Measurements from ENCODE around the gene DLL3. TPM values are rescaled to one million over a fixed set of nuclear protein-coding genes. Genes with fewer than 3 reads are reported as not detected.

The DLL3 gene
- total and polyA plus RNA-seq, 11 donors, result not detected

DNA sequence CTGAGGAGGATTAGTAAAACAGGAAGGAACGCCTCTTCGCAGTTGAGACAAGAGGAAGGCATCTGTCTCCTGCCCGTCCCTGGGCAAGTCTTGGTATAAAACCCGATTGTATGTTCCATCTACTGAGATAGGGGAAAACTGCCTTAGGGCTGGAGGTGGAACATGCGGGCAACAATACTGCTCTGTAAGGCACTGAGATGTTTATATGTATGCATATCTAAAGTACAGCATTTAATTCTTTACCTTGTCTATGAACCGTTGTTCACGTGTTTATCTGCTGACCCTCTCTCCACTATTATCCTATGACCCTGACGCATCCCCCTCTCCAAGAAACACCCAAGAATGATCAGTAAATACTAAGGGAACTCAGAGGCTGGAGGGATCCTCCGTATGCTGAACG is 18.8 kb upstream of the DLL3 start:
- intact Hi-C loops (cut with DNase I), result loop anchor here in 2 of 10 donors (5.0 to 10.0 kb wide), 2 partner anchors 43 to 55 kb away; partner anchors contain the start of genes EID2B (in 1 of the 2) and RPS16 (in 1 of the 2)
- Histone ChIP-seq H3K27ac (peak overlapping the region; percentile 4 to 89 (median 82)), H3K27me3 (no peaks in the 10 kb centered on the region), H3K36me3 (peaks cover 0 to 43% (median 32%) of the 10 kb centered on the region in 9 donors), H3K9me3 (no peaks in the 10 kb centered on the region), H3K4me1 (peaks cover 0 to 26% (median 16%) of the 10 kb centered on the region in 12 donors), H3K4me3 (peak overlapping the region in 11 of 12 donors; percentile 75 to 100 (median 90))
- ATAC-seq (no peak), DNase-seq (no peak)
- 51 to 54% (median 52%) methylated on average over 10 of the region's 10 CpGs for WGBS, 4 donors
- TF ChIP-seq, protein P1, sequence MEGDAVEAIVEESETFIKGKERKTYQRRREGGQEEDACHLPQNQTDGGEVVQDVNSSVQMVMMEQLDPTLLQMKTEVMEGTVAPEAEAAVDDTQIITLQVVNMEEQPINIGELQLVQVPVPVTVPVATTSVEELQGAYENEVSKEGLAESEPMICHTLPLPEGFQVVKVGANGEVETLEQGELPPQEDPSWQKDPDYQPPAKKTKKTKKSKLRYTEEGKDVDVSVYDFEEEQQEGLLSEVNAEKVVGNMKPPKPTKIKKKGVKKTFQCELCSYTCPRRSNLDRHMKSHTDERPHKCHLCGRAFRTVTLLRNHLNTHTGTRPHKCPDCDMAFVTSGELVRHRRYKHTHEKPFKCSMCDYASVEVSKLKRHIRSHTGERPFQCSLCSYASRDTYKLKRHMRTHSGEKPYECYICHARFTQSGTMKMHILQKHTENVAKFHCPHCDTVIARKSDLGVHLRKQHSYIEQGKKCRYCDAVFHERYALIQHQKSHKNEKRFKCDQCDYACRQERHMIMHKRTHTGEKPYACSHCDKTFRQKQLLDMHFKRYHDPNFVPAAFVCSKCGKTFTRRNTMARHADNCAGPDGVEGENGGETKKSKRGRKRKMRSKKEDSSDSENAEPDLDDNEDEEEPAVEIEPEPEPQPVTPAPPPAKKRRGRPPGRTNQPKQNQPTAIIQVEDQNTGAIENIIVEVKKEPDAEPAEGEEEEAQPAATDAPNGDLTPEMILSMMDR (IDR thresholded peaks at IDR 0.05), result no peak
- no peak for TF ChIP-seq POLR2A (IDR thresholded peaks at IDR 0.05)

DNA sequence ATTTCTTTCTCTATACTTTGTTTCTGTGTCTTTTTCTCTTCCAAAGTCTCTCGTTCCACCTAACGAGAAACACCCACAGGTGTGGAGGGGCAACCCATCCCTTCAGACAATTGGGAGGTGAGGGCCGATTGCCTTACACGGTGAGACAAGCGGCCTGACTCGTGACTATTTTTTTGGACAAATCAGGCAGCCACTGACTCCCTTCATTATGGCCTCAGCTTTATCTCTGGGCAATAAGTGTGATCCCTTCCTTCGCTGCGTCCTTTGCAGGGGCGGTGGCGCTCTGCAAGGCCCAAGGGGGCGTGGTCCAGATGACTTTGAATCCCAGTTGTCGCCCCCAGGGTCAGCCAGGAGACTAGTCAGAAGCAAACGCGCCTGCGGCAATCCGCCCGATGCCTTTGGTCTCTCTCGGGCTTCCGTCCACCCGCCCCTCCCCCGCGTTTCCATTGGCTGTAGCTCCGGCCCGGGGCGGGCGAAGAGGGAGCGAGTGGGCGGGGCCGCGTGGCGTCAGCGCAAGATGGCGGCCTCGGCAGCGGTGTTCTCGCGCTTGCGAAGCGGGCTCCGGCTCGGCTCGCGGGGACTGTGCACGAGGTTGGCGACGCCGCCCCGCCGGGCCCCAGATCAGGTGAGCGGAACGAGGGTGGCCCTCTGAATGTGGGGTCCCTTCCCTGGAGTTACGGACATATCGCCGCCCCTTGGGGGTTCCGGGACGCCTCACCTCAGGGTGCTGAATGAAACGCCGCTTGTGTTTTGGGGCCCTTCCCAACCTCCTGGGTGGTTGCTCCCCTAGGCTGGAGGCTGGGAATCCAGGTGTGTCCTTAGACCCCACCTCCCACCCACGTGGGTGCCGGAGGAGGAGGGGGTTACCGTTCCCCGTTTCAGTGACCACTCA is 18.2 kb upstream of the DLL3 start, which contains the start of gene TIMM50:
TIMM50 (plus strand) TSS at position 502 of the 892 bp plus-strand sequence; CDS start at position 518, 16 bp downstream.
- 1 to 3% (median 1%) methylated on average over 14 to 62 of the region's 62 CpGs for WGBS, 4 donors
- ATAC-seq (peak; percentile 95 to 99 (median 98)), DNase-seq (peak; percentile 98 to 99 (median 98))
- TF ChIP-seq, protein P1 (IDR thresholded peaks at IDR 0.05), result peak in 1 of 12 donors; percentile 19
- TF ChIP-seq POLR2A (IDR thresholded peaks at IDR 0.05), result peak in 1 of 2 donors; percentile 63
- no peaks in the 10 kb centered on the region for H3K9me3 ChIP-seq
- H3K4me1 ChIP-seq, result peaks cover 0 to 24% (median 16%) of the 10 kb centered on the region in 12 donors
- no peaks in the 10 kb centered on the region for H3K27me3 ChIP-seq
- H3K4me3 ChIP-seq, result peak within 1 kb of the TSS; percentile 75 to 100 (median 90)
- peak within 1 kb of the TSS; percentile 4 to 89 (median 82) for H3K27ac ChIP-seq
- intact Hi-C loops (cut with DNase I), result loop anchor here in 1 of 10 donors (5.0 kb wide), 1 partner anchor 43 kb away; the partner anchor contains the start of gene RPS16
- H3K36me3 ChIP-seq, result peaks cover 0 to 43% (median 35%) of the 10 kb centered on the region in 9 donors

DNA sequence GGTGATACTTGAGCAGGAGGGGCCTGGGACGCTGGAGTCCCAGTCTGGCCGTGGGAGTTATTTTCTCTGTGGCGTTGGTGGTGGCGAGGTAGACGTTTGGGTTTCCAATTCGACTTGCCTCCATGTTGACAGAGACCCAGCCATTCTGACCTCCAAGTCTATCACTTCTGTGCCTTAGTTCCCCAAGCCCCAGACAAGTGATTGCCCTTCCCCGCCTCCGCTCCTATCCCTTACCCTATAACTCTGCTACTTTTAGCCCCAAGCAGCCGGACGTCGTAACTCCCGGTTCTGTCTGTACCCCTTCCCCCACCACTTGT is 17.6 kb upstream of the DLL3 start:
- WGBS, 4 donors, result 0 to 1% (median 0%) methylated on average over 11 to 12 of the region's 12 CpGs
- no peaks in the 10 kb centered on the region for H3K27me3 ChIP-seq
- peaks cover 0 to 43% (median 39%) of the 10 kb centered on the region in 9 donors for H3K36me3 ChIP-seq
- peak overlapping the region; percentile 75 to 100 (median 90) for H3K4me3 ChIP-seq
- intact Hi-C loops (cut with DNase I), result loop anchor here in 1 of 10 donors (5.0 kb wide), 1 partner anchor 44 kb away; the partner anchor contains the start of gene RPS16
- H3K27ac ChIP-seq, result peak overlapping the region in 10 of 12 donors; percentile 63 to 89 (median 84)
- ATAC-seq, result peak in 1 of 4 donors; percentile 2
- no peaks in the 10 kb centered on the region for H3K9me3 ChIP-seq
- DNase-seq, result no peak
- no peak for TF ChIP-seq POLR2A (IDR thresholded peaks at IDR 0.05)
- TF ChIP-seq, protein P1 (IDR thresholded peaks at IDR 0.05), result no peak
- H3K4me1 ChIP-seq, result peaks cover 0 to 19% (median 15%) of the 10 kb centered on the region in 12 donors

DNA sequence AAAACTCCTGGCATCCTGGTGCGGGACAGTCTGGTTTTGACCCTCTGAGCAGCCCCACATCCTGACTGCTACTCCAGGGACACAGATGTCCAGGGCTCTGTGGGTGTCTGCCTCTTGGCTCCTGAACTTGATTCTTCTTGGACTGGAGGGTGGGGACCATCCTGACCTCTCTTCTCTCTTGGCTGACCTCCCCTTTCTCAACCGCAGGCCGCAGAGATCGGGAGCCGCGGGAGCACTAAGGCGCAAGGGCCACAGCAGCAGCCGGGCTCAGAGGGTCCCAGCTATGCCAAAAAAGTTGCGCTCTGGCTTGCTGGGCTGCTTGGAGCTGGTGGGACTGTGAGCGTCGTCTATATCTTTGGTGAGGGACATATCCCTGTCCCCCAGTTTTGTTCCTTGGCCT is 17.1 kb upstream of the DLL3 start:
- no peaks in the 10 kb centered on the region for H3K9me3 ChIP-seq
- TF ChIP-seq POLR2A (IDR thresholded peaks at IDR 0.05), result no peak
- TF ChIP-seq, protein P1 (IDR thresholded peaks at IDR 0.05), result no peak
- WGBS, 4 donors, result 66 to 72% (median 69%) methylated on average over 9 to 11 of the region's 11 CpGs
- H3K36me3 ChIP-seq, result peaks cover 0 to 46% (median 40%) of the 10 kb centered on the region in 9 donors
- peaks cover 0 to 19% (median 15%) of the 10 kb centered on the region in 12 donors for H3K4me1 ChIP-seq
- intact Hi-C loops (cut with DNase I), result loop anchor here in 1 of 10 donors (5.0 kb wide), 1 partner anchor 44 kb away; the partner anchor contains the start of gene RPS16
- ATAC-seq (no peak), DNase-seq (no peak)
- H3K4me3 ChIP-seq, result peak overlapping the region; percentile 75 to 100 (median 90)
- no peak overlapping the region for H3K27ac ChIP-seq
- no peaks in the 10 kb centered on the region for H3K27me3 ChIP-seq

Data from heart left ventricle (tissue), 16 donors.